Measurements from ENCODE around the gene CEP164.

DNA sequence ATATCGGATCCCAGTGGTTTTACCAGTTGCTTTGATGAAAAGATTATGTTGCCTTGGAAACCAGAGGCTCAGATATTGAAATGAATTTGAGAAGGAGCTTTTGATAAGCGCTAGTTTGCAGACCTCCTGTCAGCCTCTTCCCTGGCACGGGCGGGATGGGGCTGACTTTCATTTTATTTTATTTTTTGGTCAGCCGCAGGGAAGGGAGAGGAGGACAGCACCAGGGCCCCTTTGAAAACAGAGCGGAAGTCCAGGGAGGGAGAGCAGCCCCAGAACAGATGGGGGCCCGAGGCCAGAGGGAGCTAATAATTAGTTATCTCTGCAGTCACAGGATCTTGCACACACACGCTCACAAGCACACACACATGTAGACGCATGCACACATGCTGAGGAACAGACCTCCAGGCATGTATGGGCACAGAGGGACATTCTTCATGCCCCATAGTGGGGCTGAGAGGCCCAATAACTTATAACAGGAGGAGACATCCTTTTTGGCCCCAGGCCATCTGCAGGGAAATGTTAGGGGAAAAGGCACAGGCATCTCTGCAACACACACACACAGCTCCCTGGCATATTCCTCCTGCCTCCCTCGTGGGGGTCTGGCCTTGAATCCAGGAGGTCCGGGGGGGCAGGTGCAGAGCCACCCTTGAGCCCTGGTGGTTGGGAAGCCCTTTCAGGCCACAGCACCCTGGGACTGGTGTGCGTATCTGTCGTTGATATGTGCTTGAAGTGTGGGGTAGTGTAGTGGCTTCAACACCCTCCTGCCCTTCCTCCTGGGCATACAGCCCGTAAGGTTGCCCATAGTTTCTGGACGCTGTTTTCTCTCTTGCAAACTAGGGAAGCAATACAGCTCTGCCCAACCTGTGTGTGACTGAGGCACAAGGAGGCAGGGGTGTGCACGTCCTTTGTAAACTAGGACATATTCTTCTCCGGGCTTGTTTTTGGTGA is 117.3 kb downstream of the CEP164 start:
- TF ChIP-seq, protein P1, sequence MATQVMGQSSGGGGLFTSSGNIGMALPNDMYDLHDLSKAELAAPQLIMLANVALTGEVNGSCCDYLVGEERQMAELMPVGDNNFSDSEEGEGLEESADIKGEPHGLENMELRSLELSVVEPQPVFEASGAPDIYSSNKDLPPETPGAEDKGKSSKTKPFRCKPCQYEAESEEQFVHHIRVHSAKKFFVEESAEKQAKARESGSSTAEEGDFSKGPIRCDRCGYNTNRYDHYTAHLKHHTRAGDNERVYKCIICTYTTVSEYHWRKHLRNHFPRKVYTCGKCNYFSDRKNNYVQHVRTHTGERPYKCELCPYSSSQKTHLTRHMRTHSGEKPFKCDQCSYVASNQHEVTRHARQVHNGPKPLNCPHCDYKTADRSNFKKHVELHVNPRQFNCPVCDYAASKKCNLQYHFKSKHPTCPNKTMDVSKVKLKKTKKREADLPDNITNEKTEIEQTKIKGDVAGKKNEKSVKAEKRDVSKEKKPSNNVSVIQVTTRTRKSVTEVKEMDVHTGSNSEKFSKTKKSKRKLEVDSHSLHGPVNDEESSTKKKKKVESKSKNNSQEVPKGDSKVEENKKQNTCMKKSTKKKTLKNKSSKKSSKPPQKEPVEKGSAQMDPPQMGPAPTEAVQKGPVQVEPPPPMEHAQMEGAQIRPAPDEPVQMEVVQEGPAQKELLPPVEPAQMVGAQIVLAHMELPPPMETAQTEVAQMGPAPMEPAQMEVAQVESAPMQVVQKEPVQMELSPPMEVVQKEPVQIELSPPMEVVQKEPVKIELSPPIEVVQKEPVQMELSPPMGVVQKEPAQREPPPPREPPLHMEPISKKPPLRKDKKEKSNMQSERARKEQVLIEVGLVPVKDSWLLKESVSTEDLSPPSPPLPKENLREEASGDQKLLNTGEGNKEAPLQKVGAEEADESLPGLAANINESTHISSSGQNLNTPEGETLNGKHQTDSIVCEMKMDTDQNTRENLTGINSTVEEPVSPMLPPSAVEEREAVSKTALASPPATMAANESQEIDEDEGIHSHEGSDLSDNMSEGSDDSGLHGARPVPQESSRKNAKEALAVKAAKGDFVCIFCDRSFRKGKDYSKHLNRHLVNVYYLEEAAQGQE (IDR thresholded peaks at IDR 0.05; ENCODE audit: insufficient read depth in 1 of 2, low read depth in 2 of 2, low read length in 2 of 2), result no peak
- TF ChIP-seq POLR2AphosphoS5 (IDR thresholded peaks at IDR 0.05; ENCODE audit: low read depth, low read length) (no peak), SIN3A (IDR thresholded peaks at IDR 0.05; ENCODE audit: borderline replicate concordance, insufficient read depth, low read length) (no peak), FOXP2 (optimal IDR thresholded peaks at IDR 0.05; ENCODE audit: borderline replicate concordance, extremely low read depth, extremely low read length, insufficient read depth) (no peak), TAF1 (IDR thresholded peaks at IDR 0.05; ENCODE audit: borderline replicate concordance, insufficient read depth, low read length) (no peak)
